Endothelial cell of umbilical vein (primary cell): ENCODE measurements around the gene TTC22. TPM values are rescaled to one million over a fixed set of nuclear protein-coding genes. Genes with fewer than 3 reads are reported as not detected.

ENCODE experiments used
- BruUV-seq: library from RNA; stranded (reverse); fragments of 400-500 nt; replicated peaks from 2 replicates; lab custom pipeline; 2021; lab: Mats Ljungman, UMichigan
- CTCF ChIA-PET: fragments of 300-600, 350-600 bp; sonication (Branson Sonifier 250); formaldehyde crosslinking; loops from one replicate; lab custom pipeline; 2021; ENCODE audit warnings: antibody characterized with exemption, inconsistent platforms; lab: Charles Lee
- POLR2A ChIA-PET: fragments of 300-600, 350-600 bp; sonication (Branson Sonifier 250); formaldehyde crosslinking; loops from one replicate; lab custom pipeline; 2021; ENCODE audit warnings: antibody characterized with exemption, inconsistent platforms; lab: Charles Lee
- DNase-seq: peaks from one replicate; pipeline ENCODE4 v3.0.0-alpha.2; 2011; ENCODE audit warnings: low read depth, low spot score
- FAIRE-seq: peaks from 2 replicates; lab custom pipeline; 2011; peaks lifted over from hg19 to GRCh38; lab: Jason Lieb, UNC
- H2AFZ ChIP-seq: 2 replicates; pipeline ENCODE4 v1.6.0; 2012; ENCODE audit warnings: low read depth, low read length, control low read depth, inconsistent platforms
- H3K27ac ChIP-seq: 2 replicates; pipeline ENCODE4 v1.5.1; 2011; ENCODE audit warnings: low read depth, mild to moderate bottlenecking, control low read depth, low read length, moderate library complexity; ENCODE audit not compliant: insufficient read depth
- H3K27me3 ChIP-seq, 2 experiments: 2 replicates each; pipeline versions ENCODE4 v1.6.0 to v1.6.1; 2011; ENCODE audit warnings: low read length in 2 of 2, mixed read lengths in 1 of 2; ENCODE audit not compliant: control insufficient read depth in 2 of 2, insufficient read depth in 2 of 2
- H3K36me3 ChIP-seq, 2 experiments: 2 replicates in 1 of 2; 3 replicates in 1 of 2; pipeline ENCODE4 v1.5.1; 2011; ENCODE audit warnings: low read length in 2 of 2, mild to moderate bottlenecking in 1 of 2, moderate library complexity in 1 of 2; ENCODE audit not compliant: control insufficient read depth in 2 of 2, insufficient read depth in 2 of 2; ENCODE audit errors: extremely low read depth in 1 of 2
- H3K4me1 ChIP-seq: 3 replicates; pipeline ENCODE4 v1.5.1; 2011; ENCODE audit warnings: mild to moderate bottlenecking, low read length; ENCODE audit not compliant: control insufficient read depth, insufficient read depth; ENCODE audit errors: extremely low read depth
- H3K4me2 ChIP-seq: 2 replicates; pipeline ENCODE4 v1.6.1; 2011; ENCODE audit warnings: low read length, control low read depth, mixed read lengths; ENCODE audit not compliant: insufficient read depth
- H3K4me3 ChIP-seq, 3 experiments: fragments of 200-600 bp in 1 of 3; sonication (generic), shearing (Covaris generic) in 1 of 3; replicated peaks in 1 of 3; 2 replicates each; pipeline ENCODE4 v1.5.1; 2011 to 2016; ENCODE audit warnings: control low read depth in 3 of 3, low read length in 3 of 3, mild to moderate bottlenecking in 2 of 3, inconsistent platforms in 1 of 3, low read depth in 1 of 3, moderate library complexity in 1 of 3; ENCODE audit not compliant: insufficient read depth in 1 of 3
- H3K79me2 ChIP-seq: 2 replicates; pipeline ENCODE4 v1.6.0; 2012; ENCODE audit warnings: low read length, inconsistent platforms; ENCODE audit not compliant: control insufficient read depth, insufficient read depth
- H3K9ac ChIP-seq: replicated peaks from 2 replicates; pipeline ENCODE3; 2011; ENCODE audit warnings: low read length, control low read depth; ENCODE audit not compliant: insufficient read depth; ENCODE audit errors: extremely low read depth
- H3K9me1 ChIP-seq: replicated peaks from 3 replicates; pipeline ENCODE4 v1.6.0; 2011; ENCODE audit warnings: mild to moderate bottlenecking, low read length; ENCODE audit not compliant: control insufficient read depth, insufficient read depth; ENCODE audit errors: extremely low read depth
- H3K9me3 ChIP-seq: replicated peaks from 2 replicates; pipeline ENCODE4 v1.5.1; 2012; ENCODE audit warnings: low read length, inconsistent platforms; ENCODE audit not compliant: control insufficient read depth, insufficient read depth
- H4K20me1 ChIP-seq: replicated peaks from 2 replicates; pipeline ENCODE3; 2011; ENCODE audit warnings: mild to moderate bottlenecking, low read length; ENCODE audit not compliant: control insufficient read depth, insufficient read depth; ENCODE audit errors: extremely low read depth
- EZH2 ChIP-seq: IDR thresholded peaks from 2 replicates; pipeline ENCODE4 v1.6.1; 2012; ENCODE audit warnings: borderline replicate concordance, low read depth, mild to moderate bottlenecking, moderate library complexity, low read length, inconsistent platforms; ENCODE audit not compliant: severe bottlenecking
- FOS ChIP-seq: IDR thresholded peaks from 2 replicates; pipeline ENCODE4 v1.6.1; 2011; ENCODE audit warnings: mild to moderate bottlenecking, low read length, moderate library complexity, borderline replicate concordance; ENCODE audit not compliant: insufficient read depth
- GATA2 ChIP-seq: IDR thresholded peaks from 2 replicates; pipeline ENCODE4 v1.7.0; 2011; ENCODE audit warnings: low read depth, mild to moderate bottlenecking, moderate library complexity, mixed read lengths, low read length; ENCODE audit not compliant: insufficient read length, insufficient read depth
- JUN ChIP-seq: IDR thresholded peaks from 2 replicates; pipeline ENCODE4 v1.6.1; 2011; ENCODE audit warnings: borderline replicate concordance, low read depth; ENCODE audit not compliant: insufficient read length, insufficient read depth
- MYC ChIP-seq: IDR thresholded peaks from one replicate; pipeline ENCODE4 v1.6.1; 2011; ENCODE audit warnings: mild to moderate bottlenecking, low read depth, low read length
- POLR2A ChIP-seq: IDR thresholded peaks from 2 replicates; pipeline ENCODE4 v1.6.1; 2012; ENCODE audit warnings: low read depth, mild to moderate bottlenecking, control low read depth, low read length
- POLR2AphosphoS5 ChIP-seq: IDR thresholded peaks from 2 replicates; pipeline ENCODE4 v1.6.1; 2012; ENCODE audit warnings: low read depth, mild to moderate bottlenecking, control low read depth, low read length, moderate library complexity; ENCODE audit not compliant: insufficient read depth
- dilution Hi-C: fragments of 300-500 bp; cut with MboI; formaldehyde crosslinking; loops from one replicate; pipeline ENCODE4 v1.15.0; 2019; ENCODE audit warnings: low sequenced_read_pairs; ENCODE audit not compliant: extremely low pct_ligation_motif_present
- intact Hi-C: fragments of 100-400 bp; cut with micrococcal nuclease; formaldehyde crosslinking; loops from one replicate; pipeline ENCODE4 v1.10.0; 2022
- polyA plus RNA-seq, 4 experiments: library from polyadenylated mRNA; depleted of rRNA in 3 of 4; stranded (reverse) in 3 of 4; unstranded in 1 of 4; fragments of >200 nt; gene quantifications; 2 replicates each; pipeline versions ENCODE4 v1.2.1 to v1.2.3, GENCODE V29; 2011 to 2012; ENCODE audit warnings: missing spikeins in 1 of 4
- total RNA-seq: library from RNA; stranded (reverse); gene quantifications from 2 replicates; pipeline ENCODE4 v1.2.3, GENCODE V29; 2021
- TF ChIP-seq, protein P1 (sequence below), 2 donors: IDR thresholded peaks; 1 replicate in 1 of 2; 2 replicates in 1 of 2; pipeline ENCODE4 v1.5.1; 2011; ENCODE audit warnings: low read length in 2 of 2, mild to moderate bottlenecking in 2 of 2, moderate library complexity in 2 of 2, control low read depth in 1 of 2, inconsistent platforms in 1 of 2, low read depth in 1 of 2; ENCODE audit not compliant: insufficient read depth in 1 of 2; ENCODE audit errors: extremely low read depth in 1 of 2
- TF ChIP-seq, protein P2 (sequence below): IDR thresholded peaks from 2 replicates; pipeline ENCODE4 v1.6.1; 2011; ENCODE audit not compliant: insufficient read depth, insufficient read length

Gene TTC22
- total and polyA plus RNA-seq, 2 donors (not counting 3 experiments of a cell fraction or from before 2014, with no cell fraction given) = not detected

DNA sequence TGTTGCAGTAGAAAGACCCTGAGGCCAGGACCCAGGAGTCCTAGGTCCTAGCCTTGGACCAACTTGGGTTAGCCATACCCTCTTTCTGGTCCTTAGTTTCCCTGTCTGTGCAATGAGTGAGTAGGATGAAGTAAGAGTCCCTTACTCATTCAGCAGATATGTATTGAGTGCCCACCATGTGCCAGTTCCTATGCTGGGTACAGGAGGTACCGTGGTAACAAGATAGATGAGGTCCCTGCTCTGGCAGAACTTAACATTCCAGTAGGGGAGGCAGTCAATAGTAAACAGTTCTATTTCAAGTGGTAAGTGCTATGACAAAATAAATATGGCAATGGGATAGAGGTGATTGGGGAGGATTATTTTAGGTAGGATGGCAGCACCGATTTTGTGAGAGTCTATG, 18.5 kb downstream of the TTC22 start:
- intact Hi-C loops (no loop called here), dilution Hi-C loops (no loop called here)
- Histone ChIP-seq H3K36me3 (no peaks in the 10 kb centered on the region), H2AFZ (no peak overlapping the region), H3K27ac (no peak overlapping the region), H3K9me1 (no peaks in the 10 kb centered on the region), H3K9ac (no peak overlapping the region), H3K79me2 (no peaks in the 10 kb centered on the region), H3K4me3 (no peak overlapping the region), H3K27me3 (peaks cover 27 to 29% of the 10 kb centered on the region in 2 experiments), H3K4me1 (no peaks in the 10 kb centered on the region), H4K20me1 (no peaks in the 10 kb centered on the region), H3K9me3 (no peaks in the 10 kb centered on the region), H3K4me2 (no peak overlapping the region)
- FAIRE-seq = no peak
- no peak for DNase-seq
- no TSS peak for BruUV-seq
- TF ChIP-seq, protein P1, sequence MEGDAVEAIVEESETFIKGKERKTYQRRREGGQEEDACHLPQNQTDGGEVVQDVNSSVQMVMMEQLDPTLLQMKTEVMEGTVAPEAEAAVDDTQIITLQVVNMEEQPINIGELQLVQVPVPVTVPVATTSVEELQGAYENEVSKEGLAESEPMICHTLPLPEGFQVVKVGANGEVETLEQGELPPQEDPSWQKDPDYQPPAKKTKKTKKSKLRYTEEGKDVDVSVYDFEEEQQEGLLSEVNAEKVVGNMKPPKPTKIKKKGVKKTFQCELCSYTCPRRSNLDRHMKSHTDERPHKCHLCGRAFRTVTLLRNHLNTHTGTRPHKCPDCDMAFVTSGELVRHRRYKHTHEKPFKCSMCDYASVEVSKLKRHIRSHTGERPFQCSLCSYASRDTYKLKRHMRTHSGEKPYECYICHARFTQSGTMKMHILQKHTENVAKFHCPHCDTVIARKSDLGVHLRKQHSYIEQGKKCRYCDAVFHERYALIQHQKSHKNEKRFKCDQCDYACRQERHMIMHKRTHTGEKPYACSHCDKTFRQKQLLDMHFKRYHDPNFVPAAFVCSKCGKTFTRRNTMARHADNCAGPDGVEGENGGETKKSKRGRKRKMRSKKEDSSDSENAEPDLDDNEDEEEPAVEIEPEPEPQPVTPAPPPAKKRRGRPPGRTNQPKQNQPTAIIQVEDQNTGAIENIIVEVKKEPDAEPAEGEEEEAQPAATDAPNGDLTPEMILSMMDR (IDR thresholded peaks at IDR 0.05; ENCODE audit: extremely low read depth in 1 of 2, insufficient read depth in 1 of 2, low read depth in 1 of 2, low read length in 2 of 2) = no peak
- TF ChIP-seq POLR2AphosphoS5 (no peak), JUN (no peak), MYC (no peak), EZH2 (no peak), FOS (no peak), GATA2 (no peak), POLR2A (no peak)
- TF ChIP-seq, protein P2, sequence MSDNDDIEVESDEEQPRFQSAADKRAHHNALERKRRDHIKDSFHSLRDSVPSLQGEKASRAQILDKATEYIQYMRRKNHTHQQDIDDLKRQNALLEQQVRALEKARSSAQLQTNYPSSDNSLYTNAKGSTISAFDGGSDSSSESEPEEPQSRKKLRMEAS = no peak
- ChIA-PET CTCF (no interaction called here), POLR2A (no interaction called here)
